Ramos (cell line): ENCODE data around the gene CCDC9.

Experiments used
- in situ Hi-C: fragments of 300-500 bp; cut with MboI; formaldehyde crosslinking; loops from one replicate; pipeline ENCODE4 v1.14.3; 2022; ENCODE audit warnings: low sequenced_read_pairs; ENCODE audit not compliant: unreplicated experiment

The CCDC9 gene

GRCh38 chr19:47255879-47256692 lies at the start of gene CCDC9:
Gene CCDC9 (plus strand): TSS chr19:47256525. CDS start chr19:47258401, 1,876 bp downstream.
- in situ Hi-C loops: no loop called here

GRCh38 chr19:47209319-47210179 lies 46.8 kb upstream of the CCDC9 start:
- in situ Hi-C loops: loop anchor here (5.0 kb wide), 1 partner anchor 38 kb away; no protein-coding TSS in a partner anchor

GRCh38 chr19:47210180-47210490 lies 46.2 kb upstream of the CCDC9 start:
- in situ Hi-C loops: loop anchor here (5.0 kb wide), 1 partner anchor 37 kb away; no protein-coding TSS in a partner anchor

GRCh38 chr19:47210689-47211316 lies 45.5 kb upstream of the CCDC9 start:
- in situ Hi-C loops: loop anchor here (5.0 kb wide), 1 partner anchor 36 kb away; no protein-coding TSS in a partner anchor

- in situ Hi-C loops: no loop called here
These were observed 40.7 kb upstream of the CCDC9 start for GRCh38 chr19:47215581-47215980.

- in situ Hi-C loops: no loop called here
These were observed 35.1 kb upstream of the CCDC9 start for GRCh38 chr19:47221080-47221841.

- in situ Hi-C loops: no loop called here
These were observed 34.4 kb upstream of the CCDC9 start for GRCh38 chr19:47221890-47222289.

- in situ Hi-C loops: no loop called here
These were observed 30.4 kb upstream of the CCDC9 start for GRCh38 chr19:47225746-47226425.

- in situ Hi-C loops: no loop called here
These were observed 29.6 kb upstream of the CCDC9 start for GRCh38 chr19:47226426-47227351.

- in situ Hi-C loops: no loop called here
These were observed 28.8 kb upstream of the CCDC9 start for GRCh38 chr19:47227352-47228167.

GRCh38 chr19:47228168-47228936 lies 28.0 kb upstream of the CCDC9 start:
- in situ Hi-C loops: no loop called here

- in situ Hi-C loops: no loop called here
These were observed 27.2 kb upstream of the CCDC9 start for GRCh38 chr19:47228937-47229675.

GRCh38 chr19:47229676-47230053 lies 26.7 kb upstream of the CCDC9 start:
- in situ Hi-C loops: no loop called here

- in situ Hi-C loops: no loop called here
These were observed 26.0 kb upstream of the CCDC9 start for GRCh38 chr19:47230054-47230920.

GRCh38 chr19:47230921-47231214 lies 25.5 kb upstream of the CCDC9 start, which contains the start of gene BBC3:
Gene BBC3 (minus strand): TSS chr19:47231199. CDS start chr19:47228431, 2,768 bp downstream.
- in situ Hi-C loops: no loop called here
